SK-N-MC (cell line): ENCODE results near the gene NECAB3.

ENCODE experiments used
- EZH2 ChIP-seq: fragments of 200-600 bp; sonication (generic); IDR thresholded peaks from one replicate; pipeline ENCODE4 v1.6.1; 2017; ENCODE audit warnings: antibody characterized with exemption
- FOXP2 ChIP-seq: optimal IDR thresholded peaks from 2 replicates; pipeline ENCODE3; 2011; ENCODE audit warnings: mild to moderate bottlenecking, moderate library complexity; ENCODE audit not compliant: insufficient read depth; ENCODE audit errors: extremely low read length, control extremely low read depth
- POLR2AphosphoS5 ChIP-seq: IDR thresholded peaks from 2 replicates; pipeline ENCODE4 v1.6.1; 2012; ENCODE audit warnings: mild to moderate bottlenecking, low read depth, low read length, borderline replicate concordance

- TF ChIP-seq POLR2AphosphoS5 (no peak), EZH2 (no peak), FOXP2 (no peak)
These were observed 9.5 kb downstream of the NECAB3 start for GRCh38 chr20:33664762-33665144.
